ENCODE results near the gene ACAD10.

GRCh38 chr12:111756681-111757080 is 70.8 kb downstream of the ACAD10 start:
- TF ChIP-seq CTCF (IDR thresholded peaks at IDR 0.05; ENCODE audit: low read depth, low read length, poor library complexity, severe bottlenecking) (no peak), EZH2phosphoT487 (IDR thresholded peaks at IDR 0.05; ENCODE audit: borderline replicate concordance, low read length) (no peak)

All from DOHH2 (cell line).